ENCODE results near the gene KRT83. TPM values are rescaled to one million over a fixed set of nuclear protein-coding genes. Genes with fewer than 3 reads are reported as not detected.

Gene KRT83
- total RNA-seq (ENCODE audit: low replicate concordance) = not detected in 2 replicates
- long read RNA-seq = 0 reads

- no peak for TF ChIP-seq CTCF (conservative IDR thresholded peaks at IDR 0.05)
- Mint-ChIP-seq H3K27me3 (peaks cover 54% of the 10 kb centered on the region), H3K9me3 (no peaks in the 10 kb centered on the region), H3K27ac (no peak within 1 kb of the TSS), H3K4me1 (ENCODE audit: unreplicated experiment) (no peaks in the 10 kb centered on the region), H3K4me3 (no peak within 1 kb of the TSS), H3K36me3 (no peaks in the 10 kb centered on the region)
- DNase-seq (ENCODE audit: extremely low spot score, unreplicated experiment) = no peak
Measured at GRCh38 chr12:52320784-52321400, at the start of gene KRT83. Gene KRT83 (minus strand): TSS chr12:52321398. CDS start chr12:52321335, 63 bp downstream.

GRCh38 chr12:52369809-52370208 lies 48.6 kb upstream of the KRT83 start:
- Mint-ChIP-seq H3K9me3 (no peaks in the 10 kb centered on the region), H3K4me1 (ENCODE audit: unreplicated experiment) (peaks cover 12% of the 10 kb centered on the region), H3K4me3 (no peak overlapping the region), H3K36me3 (no peaks in the 10 kb centered on the region), H3K27me3 (peaks cover 25% of the 10 kb centered on the region), H3K27ac (no peak overlapping the region)
- TF ChIP-seq CTCF (conservative IDR thresholded peaks at IDR 0.05) = no peak
- DNase-seq (ENCODE audit: extremely low spot score, unreplicated experiment) = no peak

GRCh38 chr12:52369211-52369610 lies 48.0 kb upstream of the KRT83 start:
- TF ChIP-seq CTCF (conservative IDR thresholded peaks at IDR 0.05) = no peak
- peaks cover 30% of the 10 kb centered on the region for H3K27me3 Mint-ChIP-seq
- DNase-seq (ENCODE audit: extremely low spot score, unreplicated experiment) = no peak

GRCh38 chr12:52368508-52368907 lies 47.3 kb upstream of the KRT83 start:
- Mint-ChIP-seq H3K4me1 (ENCODE audit: unreplicated experiment) (peaks cover 12% of the 10 kb centered on the region), H3K9me3 (no peaks in the 10 kb centered on the region), H3K4me3 (no peak overlapping the region), H3K36me3 (no peaks in the 10 kb centered on the region), H3K27ac (no peak overlapping the region), H3K27me3 (peaks cover 31% of the 10 kb centered on the region)
- no peak for TF ChIP-seq CTCF (conservative IDR thresholded peaks at IDR 0.05)
- no peak for DNase-seq (ENCODE audit: extremely low spot score, unreplicated experiment)

More at GRCh38 chr12:52369211-52369610, 48.0 kb upstream of the KRT83 start:
- Mint-ChIP-seq H3K36me3 (no peaks in the 10 kb centered on the region), H3K27ac (no peak overlapping the region), H3K9me3 (no peaks in the 10 kb centered on the region), H3K4me3 (no peak overlapping the region), H3K4me1 (ENCODE audit: unreplicated experiment) (peaks cover 12% of the 10 kb centered on the region)

- H3K27me3 Mint-ChIP-seq = peaks cover 31% of the 10 kb centered on the region
Measured at GRCh38 chr12:52367876-52368275, 46.7 kb upstream of the KRT83 start.

More at GRCh38 chr12:52367876-52368275, 46.7 kb upstream of the KRT83 start:
- Mint-ChIP-seq H3K27ac (no peak overlapping the region), H3K9me3 (no peaks in the 10 kb centered on the region), H3K4me3 (no peak overlapping the region), H3K4me1 (ENCODE audit: unreplicated experiment) (peaks cover 11% of the 10 kb centered on the region), H3K36me3 (no peaks in the 10 kb centered on the region)
- DNase-seq (ENCODE audit: extremely low spot score, unreplicated experiment) = no peak
- TF ChIP-seq CTCF (conservative IDR thresholded peaks at IDR 0.05) = no peak
